KMS-11 (cell line): ENCODE data around the gene CR1.
"Not testable (repeated sequence)": the region's sequence is repeated elsewhere in the genome, so short reads cannot be mapped to it uniquely, and the experiment has no call there.

ENCODE experiments used
- H2AFZ ChIP-seq: fragments of 200-600 bp; sonication (generic); 2 replicates; pipeline ENCODE4 v1.6.1; 2016; ENCODE audit warnings: antibody characterized with exemption, mixed run types, low read depth
- H3K27ac ChIP-seq: fragments of 200-600 bp; sonication (generic); 2 replicates; pipeline ENCODE4 v1.6.1; 2016; ENCODE audit warnings: mild to moderate bottlenecking, mixed run types
- H3K27me3 ChIP-seq: fragments of 200-600 bp; sonication (generic); 2 replicates; pipeline ENCODE4 v1.6.1; 2017; ENCODE audit warnings: mild to moderate bottlenecking, low read depth, mixed run types, moderate library complexity; ENCODE audit not compliant: insufficient read depth
- H3K36me3 ChIP-seq: fragments of 200-600 bp; sonication (generic); 2 replicates; pipeline ENCODE4 v1.6.1; 2017; ENCODE audit warnings: mild to moderate bottlenecking, mixed run types; ENCODE audit not compliant: insufficient read depth
- H3K4me1 ChIP-seq: fragments of 200-600 bp; sonication (generic); 2 replicates; pipeline ENCODE4 v1.6.1; 2016; ENCODE audit warnings: mild to moderate bottlenecking, low read depth, mixed run types; ENCODE audit not compliant: poor library complexity, severe bottlenecking
- H3K4me2 ChIP-seq: fragments of 200-600 bp; sonication (generic); 2 replicates; pipeline ENCODE4 v1.7.0; 2016; ENCODE audit warnings: mild to moderate bottlenecking, mixed run types
- H3K4me3 ChIP-seq: fragments of 200-600 bp; sonication (generic); IDR thresholded peaks from 2 replicates; pipeline ENCODE4 v1.6.1; 2017; ENCODE audit warnings: low read depth, low read length, mixed read lengths; ENCODE audit not compliant: insufficient read depth
- H3K79me2 ChIP-seq: fragments of 200-600 bp; sonication (generic); 2 replicates; pipeline ENCODE4 v1.6.1; 2016; ENCODE audit warnings: low read depth, mixed run types; ENCODE audit not compliant: insufficient read depth
- H3K9ac ChIP-seq: fragments of 200-600 bp; sonication (generic); 2 replicates; pipeline ENCODE4 v1.6.1; 2016; ENCODE audit warnings: mild to moderate bottlenecking, mixed run types
- H4K20me1 ChIP-seq: fragments of 200-600 bp; sonication (generic); 2 replicates; pipeline ENCODE4 v1.6.1; 2016; ENCODE audit warnings: mild to moderate bottlenecking, mixed run types; ENCODE audit not compliant: insufficient read depth
- TF ChIP-seq, protein P1 (sequence below): fragments of 200-600 bp; sonication (generic); conservative IDR thresholded peaks from 2 replicates; pipeline ENCODE4 v1.6.1; 2017; ENCODE audit warnings: low read depth, mild to moderate bottlenecking, antibody characterized with exemption, low read length, moderate library complexity, mixed read lengths

The CR1 gene

DNA sequence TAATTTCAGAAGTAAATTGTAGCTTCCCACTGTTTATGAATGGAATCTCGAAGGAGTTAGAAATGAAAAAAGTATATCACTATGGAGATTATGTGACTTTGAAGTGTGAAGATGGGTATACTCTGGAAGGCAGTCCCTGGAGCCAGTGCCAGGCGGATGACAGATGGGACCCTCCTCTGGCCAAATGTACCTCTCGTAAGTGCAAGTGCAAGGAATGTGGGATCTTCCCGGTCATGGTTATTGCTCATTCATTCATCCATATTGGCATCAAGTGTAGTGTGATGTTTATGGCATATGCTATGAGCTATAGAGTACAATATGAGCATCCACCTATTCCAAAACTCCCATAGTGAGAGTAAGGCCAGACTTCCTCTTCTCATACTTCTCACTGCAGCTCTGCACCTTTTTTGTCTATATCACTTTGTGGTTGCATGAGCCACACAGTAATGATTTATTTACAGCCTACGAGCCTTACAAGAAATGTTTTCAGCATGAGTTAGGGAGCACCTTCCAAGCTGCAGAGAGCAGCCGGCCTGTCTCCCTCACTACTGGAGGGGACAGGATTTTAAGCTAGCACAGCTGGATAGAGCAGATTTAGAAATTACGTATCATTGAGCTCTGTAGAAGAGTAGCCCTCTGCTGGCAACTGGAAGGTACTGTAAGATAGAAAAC is 124.0 kb downstream of the CR1 start:
- TF ChIP-seq, protein P1, sequence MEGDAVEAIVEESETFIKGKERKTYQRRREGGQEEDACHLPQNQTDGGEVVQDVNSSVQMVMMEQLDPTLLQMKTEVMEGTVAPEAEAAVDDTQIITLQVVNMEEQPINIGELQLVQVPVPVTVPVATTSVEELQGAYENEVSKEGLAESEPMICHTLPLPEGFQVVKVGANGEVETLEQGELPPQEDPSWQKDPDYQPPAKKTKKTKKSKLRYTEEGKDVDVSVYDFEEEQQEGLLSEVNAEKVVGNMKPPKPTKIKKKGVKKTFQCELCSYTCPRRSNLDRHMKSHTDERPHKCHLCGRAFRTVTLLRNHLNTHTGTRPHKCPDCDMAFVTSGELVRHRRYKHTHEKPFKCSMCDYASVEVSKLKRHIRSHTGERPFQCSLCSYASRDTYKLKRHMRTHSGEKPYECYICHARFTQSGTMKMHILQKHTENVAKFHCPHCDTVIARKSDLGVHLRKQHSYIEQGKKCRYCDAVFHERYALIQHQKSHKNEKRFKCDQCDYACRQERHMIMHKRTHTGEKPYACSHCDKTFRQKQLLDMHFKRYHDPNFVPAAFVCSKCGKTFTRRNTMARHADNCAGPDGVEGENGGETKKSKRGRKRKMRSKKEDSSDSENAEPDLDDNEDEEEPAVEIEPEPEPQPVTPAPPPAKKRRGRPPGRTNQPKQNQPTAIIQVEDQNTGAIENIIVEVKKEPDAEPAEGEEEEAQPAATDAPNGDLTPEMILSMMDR = peak; percentile 90
- Histone ChIP-seq H3K4me3 (no peak overlapping the region), H4K20me1 (no peaks in the 10 kb centered on the region), H3K27ac (no peak overlapping the region), H3K36me3 (no peaks in the 10 kb centered on the region), H3K27me3 (no peaks in the 10 kb centered on the region), H3K79me2 (no peaks in the 10 kb centered on the region), H2AFZ (peak overlapping the region; percentile 21; the same call in 1 of the 2 replicates), H3K4me1 (no peaks in the 10 kb centered on the region), H3K9ac (no peak overlapping the region), H3K4me2 (no peak overlapping the region)

DNA sequence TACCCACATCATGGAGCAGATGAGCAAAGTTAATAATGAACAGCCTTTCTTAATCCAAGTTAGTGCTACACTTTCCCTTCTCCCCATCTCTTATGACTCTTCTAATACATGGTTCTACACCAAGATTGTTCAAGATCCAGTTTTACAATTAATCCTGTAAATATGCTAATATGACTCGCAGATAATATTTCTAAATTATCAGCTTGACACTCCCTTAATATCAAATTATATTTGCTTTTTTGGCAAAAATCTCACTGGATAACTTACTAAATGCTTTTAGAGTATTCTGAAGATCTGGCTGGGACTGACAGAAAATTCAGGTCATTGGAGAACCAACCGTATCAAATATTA is 124.6 kb downstream of the CR1 start:
- Histone ChIP-seq H2AFZ (no peak overlapping the region), H3K36me3 (no peaks in the 10 kb centered on the region), H3K4me2 (no peak overlapping the region), H3K4me3 (no peak overlapping the region), H3K27ac (no peak overlapping the region), H4K20me1 (no peaks in the 10 kb centered on the region), H3K27me3 (no peaks in the 10 kb centered on the region), H3K4me1 (no peaks in the 10 kb centered on the region), H3K9ac (no peak overlapping the region), H3K79me2 (no peaks in the 10 kb centered on the region)
- TF ChIP-seq, protein P1 = peak; percentile 33; the same call in 1 of the 2 replicates

GRCh38 chr1:207625504-207626071 is 129.6 kb downstream of the CR1 start:
- H3K4me3 ChIP-seq, H3K9ac ChIP-seq, H2AFZ ChIP-seq: not testable (repeated sequence)

GRCh38 chr1:207626972-207627337 is 131.0 kb downstream of the CR1 start:
- Histone ChIP-seq H3K4me2 (no peak overlapping the region), H2AFZ (no peak overlapping the region), H4K20me1 (no peaks in the 10 kb centered on the region), H3K4me3 (no peak overlapping the region), H3K36me3 (no peaks in the 10 kb centered on the region), H3K79me2 (no peaks in the 10 kb centered on the region), H3K27ac (no peak overlapping the region), H3K4me1 (no peaks in the 10 kb centered on the region), H3K9ac (no peak overlapping the region), H3K27me3 (no peaks in the 10 kb centered on the region)
- TF ChIP-seq, protein P1 = no peak

More at GRCh38 chr1:207625504-207626071, 129.6 kb downstream of the CR1 start:
- H3K79me2 ChIP-seq, H4K20me1 ChIP-seq, H3K27ac ChIP-seq, H3K4me2 ChIP-seq, H3K36me3 ChIP-seq, H3K4me1 ChIP-seq, H3K27me3 ChIP-seq: not testable (repeated sequence)

GRCh38 chr1:207627496-207627895 is 131.5 kb downstream of the CR1 start:
- H3K4me3 ChIP-seq = no peak overlapping the region
- H3K27ac ChIP-seq = no peak overlapping the region
- no peaks in the 10 kb centered on the region for H3K36me3 ChIP-seq
- H3K27me3 ChIP-seq = no peaks in the 10 kb centered on the region
- no peaks in the 10 kb centered on the region for H3K79me2 ChIP-seq
- no peak overlapping the region for H3K9ac ChIP-seq
- no peak overlapping the region for H3K4me2 ChIP-seq
- no peak overlapping the region for H2AFZ ChIP-seq
- TF ChIP-seq, protein P1 = no peak
- H4K20me1 ChIP-seq = no peaks in the 10 kb centered on the region
- H3K4me1 ChIP-seq = no peaks in the 10 kb centered on the region
